ENCODE data around the gene UCP2.

UCP2 gene

GRCh38 chr11:73977856-73978519, 4.7 kb downstream of the UCP2 start:
- no peak overlapping the region for H3K27ac ChIP-seq
- TF ChIP-seq, protein P1, sequence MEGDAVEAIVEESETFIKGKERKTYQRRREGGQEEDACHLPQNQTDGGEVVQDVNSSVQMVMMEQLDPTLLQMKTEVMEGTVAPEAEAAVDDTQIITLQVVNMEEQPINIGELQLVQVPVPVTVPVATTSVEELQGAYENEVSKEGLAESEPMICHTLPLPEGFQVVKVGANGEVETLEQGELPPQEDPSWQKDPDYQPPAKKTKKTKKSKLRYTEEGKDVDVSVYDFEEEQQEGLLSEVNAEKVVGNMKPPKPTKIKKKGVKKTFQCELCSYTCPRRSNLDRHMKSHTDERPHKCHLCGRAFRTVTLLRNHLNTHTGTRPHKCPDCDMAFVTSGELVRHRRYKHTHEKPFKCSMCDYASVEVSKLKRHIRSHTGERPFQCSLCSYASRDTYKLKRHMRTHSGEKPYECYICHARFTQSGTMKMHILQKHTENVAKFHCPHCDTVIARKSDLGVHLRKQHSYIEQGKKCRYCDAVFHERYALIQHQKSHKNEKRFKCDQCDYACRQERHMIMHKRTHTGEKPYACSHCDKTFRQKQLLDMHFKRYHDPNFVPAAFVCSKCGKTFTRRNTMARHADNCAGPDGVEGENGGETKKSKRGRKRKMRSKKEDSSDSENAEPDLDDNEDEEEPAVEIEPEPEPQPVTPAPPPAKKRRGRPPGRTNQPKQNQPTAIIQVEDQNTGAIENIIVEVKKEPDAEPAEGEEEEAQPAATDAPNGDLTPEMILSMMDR (conservative IDR thresholded peaks at IDR 0.05), result no peak

- TF ChIP-seq, protein P1 (conservative IDR thresholded peaks at IDR 0.05), result no peak
- no peak overlapping the region for H3K27ac ChIP-seq
These were observed 6.0 kb downstream of the UCP2 start for GRCh38 chr11:73976451-73977151.

- TF ChIP-seq, protein P1 (conservative IDR thresholded peaks at IDR 0.05), result no peak
- H3K27ac ChIP-seq, result no peak overlapping the region
These were observed 7.2 kb downstream of the UCP2 start for GRCh38 chr11:73975479-73975757.

- TF ChIP-seq, protein P1 (conservative IDR thresholded peaks at IDR 0.05), result no peak
These were observed 7.8 kb downstream of the UCP2 start for GRCh38 chr11:73974604-73975478.

DNA sequence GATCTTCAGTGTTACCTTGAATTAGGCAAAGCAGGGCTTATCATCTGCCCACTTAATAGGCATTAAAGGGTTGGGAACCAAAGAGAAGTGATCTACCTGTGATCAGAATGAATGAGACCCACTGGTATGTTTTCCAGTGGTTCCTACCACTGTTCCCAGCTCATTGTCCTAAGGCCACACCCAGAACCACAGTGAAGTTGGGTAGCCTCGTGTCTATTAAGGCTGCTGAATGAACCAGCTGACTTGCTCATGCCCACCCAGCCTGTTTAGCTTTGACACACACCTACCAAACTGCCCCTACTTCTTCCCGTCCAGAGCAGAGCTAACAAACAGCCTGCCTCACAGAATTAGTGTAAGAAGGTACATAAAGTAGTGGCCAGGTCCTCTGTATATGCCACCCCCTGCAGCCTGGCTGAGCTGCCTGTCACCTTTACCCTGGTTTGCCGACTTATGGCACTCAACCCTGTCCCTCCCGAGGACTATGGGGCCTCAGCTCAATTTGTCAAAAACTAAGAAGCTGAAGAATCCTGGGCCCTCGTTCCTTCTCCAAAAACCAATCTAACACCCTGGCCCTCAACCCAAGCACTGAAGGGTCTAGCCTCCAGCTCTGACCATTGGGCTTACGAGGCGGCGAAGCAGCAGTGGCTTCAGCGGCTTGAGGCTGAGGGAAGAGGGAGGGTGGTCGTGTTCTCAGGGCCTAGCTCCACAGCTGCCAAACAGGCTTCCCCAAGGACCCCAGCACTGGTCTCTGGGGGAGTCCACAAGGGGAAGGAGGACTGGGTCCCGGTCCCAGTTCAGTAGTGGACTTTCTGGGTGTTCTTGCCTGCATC, 9.8 kb downstream of the UCP2 start:
- H3K27ac ChIP-seq, result no peak overlapping the region
- TF ChIP-seq, protein P1 (conservative IDR thresholded peaks at IDR 0.05), result no peak

More at GRCh38 chr11:73974604-73975478, 7.8 kb downstream of the UCP2 start:
- H3K27ac ChIP-seq, result no peak overlapping the region

- TF ChIP-seq, protein P1 (conservative IDR thresholded peaks at IDR 0.05), result no peak
- H3K27ac ChIP-seq, result no peak overlapping the region
These were observed 10.5 kb downstream of the UCP2 start for GRCh38 chr11:73972187-73972586.
